Right lobe of liver (tissue), 4 donors: ENCODE measurements around the gene CCDC24.

Experiments used
- POLR2A ChIP-seq: fragments of 450-650 bp; IDR thresholded peaks from one replicate; pipeline ENCODE4 v1.6.1; 2017; ENCODE audit warnings: antibody characterized with exemption, mild to moderate bottlenecking
- TF ChIP-seq, protein P1 (sequence below), 4 donors: fragments of 200-600 bp in 3 of 4; fragments of 450-650 bp in 1 of 4; IDR thresholded peaks; one replicate each; pipeline versions ENCODE4 v1.5.1 to v1.8.0; 2016 to 2022; ENCODE audit warnings: antibody characterized with exemption in 4 of 4, mild to moderate bottlenecking in 2 of 4
- donor health status: DM: no; HTN: no; CAD: no.
- donor health status: DM: no; HTN: no; CAD: no.
- donor health status: DM: no; HTN: yes; CAD: no.

DNA sequence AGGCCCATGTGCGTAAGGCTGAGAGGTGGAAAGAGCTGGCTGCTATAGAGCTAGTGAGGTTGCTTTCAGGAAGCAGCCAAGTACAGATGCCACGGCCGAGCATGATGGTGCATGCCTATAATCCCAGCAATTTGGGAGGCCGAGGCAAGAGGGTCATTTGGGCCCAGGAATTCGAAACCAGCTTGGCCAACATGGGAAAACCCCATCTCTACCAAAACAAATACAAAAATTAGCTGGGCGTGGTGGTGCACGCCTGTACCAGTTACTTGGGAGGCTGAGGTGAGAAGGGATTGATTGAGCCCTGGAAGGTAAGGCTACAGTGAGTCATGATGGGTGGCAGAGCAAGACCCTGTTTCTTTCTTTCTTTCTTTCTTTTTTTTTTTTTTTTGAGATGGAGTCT is 2.7 kb downstream of the CCDC24 start:
- TF ChIP-seq, protein P1, sequence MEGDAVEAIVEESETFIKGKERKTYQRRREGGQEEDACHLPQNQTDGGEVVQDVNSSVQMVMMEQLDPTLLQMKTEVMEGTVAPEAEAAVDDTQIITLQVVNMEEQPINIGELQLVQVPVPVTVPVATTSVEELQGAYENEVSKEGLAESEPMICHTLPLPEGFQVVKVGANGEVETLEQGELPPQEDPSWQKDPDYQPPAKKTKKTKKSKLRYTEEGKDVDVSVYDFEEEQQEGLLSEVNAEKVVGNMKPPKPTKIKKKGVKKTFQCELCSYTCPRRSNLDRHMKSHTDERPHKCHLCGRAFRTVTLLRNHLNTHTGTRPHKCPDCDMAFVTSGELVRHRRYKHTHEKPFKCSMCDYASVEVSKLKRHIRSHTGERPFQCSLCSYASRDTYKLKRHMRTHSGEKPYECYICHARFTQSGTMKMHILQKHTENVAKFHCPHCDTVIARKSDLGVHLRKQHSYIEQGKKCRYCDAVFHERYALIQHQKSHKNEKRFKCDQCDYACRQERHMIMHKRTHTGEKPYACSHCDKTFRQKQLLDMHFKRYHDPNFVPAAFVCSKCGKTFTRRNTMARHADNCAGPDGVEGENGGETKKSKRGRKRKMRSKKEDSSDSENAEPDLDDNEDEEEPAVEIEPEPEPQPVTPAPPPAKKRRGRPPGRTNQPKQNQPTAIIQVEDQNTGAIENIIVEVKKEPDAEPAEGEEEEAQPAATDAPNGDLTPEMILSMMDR (IDR thresholded peaks at IDR 0.05), result no peak
- no peak for TF ChIP-seq POLR2A
